ENCODE results near the gene SNRPB. TPM values are rescaled to one million over a fixed set of nuclear protein-coding genes. Genes with fewer than 3 reads are reported as not detected.
A peak's percentile ranks its signal among the peaks of the same experiment; 100 is the strongest.

SNRPB gene
- total RNA-seq = 100 to 1,000 TPM; 205 to 254 (median 242) TPM

DNA sequence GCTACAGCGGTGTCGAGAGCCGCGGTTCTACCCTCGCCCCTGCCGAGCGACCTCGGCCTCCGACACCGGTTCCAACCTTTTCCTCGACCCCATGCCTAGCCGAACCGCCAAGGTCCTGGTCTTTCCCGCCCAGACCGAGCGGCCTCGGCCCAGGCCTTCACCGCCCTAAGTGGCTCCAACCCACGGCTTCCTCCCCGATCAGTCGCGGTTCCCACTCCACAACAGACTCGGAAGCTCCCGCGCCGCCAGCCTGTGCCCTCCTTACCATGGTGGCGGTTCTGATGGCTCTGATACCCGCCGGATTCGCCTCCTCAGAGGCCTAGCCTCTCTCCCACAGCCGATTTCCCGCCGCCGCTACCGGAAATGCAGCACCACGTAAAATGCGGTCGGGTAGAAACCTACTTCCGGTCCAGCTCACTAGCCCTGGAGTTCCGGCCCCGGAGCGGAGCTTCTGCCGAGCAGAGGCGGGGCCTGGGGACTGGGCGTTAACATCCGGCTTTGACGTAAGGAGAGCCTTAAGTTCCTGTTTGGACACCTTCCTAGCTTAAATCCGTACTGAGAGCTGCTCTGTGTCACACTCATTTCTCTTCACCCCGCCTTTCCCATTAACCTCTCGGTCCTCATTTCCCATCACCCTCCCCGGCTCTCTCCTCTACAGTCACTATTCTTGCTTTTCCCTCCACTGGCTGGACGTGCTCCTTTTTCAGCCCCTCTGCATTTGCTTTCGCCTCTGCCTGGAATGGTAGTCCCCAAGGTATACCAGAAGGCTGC is at the start of gene SNRPB:
TSS of gene SNRPB (minus strand) at position 367 of the 771 bp plus-strand sequence. CDS start at position 268, 99 bp downstream.
- TF ChIP-seq, protein P1, sequence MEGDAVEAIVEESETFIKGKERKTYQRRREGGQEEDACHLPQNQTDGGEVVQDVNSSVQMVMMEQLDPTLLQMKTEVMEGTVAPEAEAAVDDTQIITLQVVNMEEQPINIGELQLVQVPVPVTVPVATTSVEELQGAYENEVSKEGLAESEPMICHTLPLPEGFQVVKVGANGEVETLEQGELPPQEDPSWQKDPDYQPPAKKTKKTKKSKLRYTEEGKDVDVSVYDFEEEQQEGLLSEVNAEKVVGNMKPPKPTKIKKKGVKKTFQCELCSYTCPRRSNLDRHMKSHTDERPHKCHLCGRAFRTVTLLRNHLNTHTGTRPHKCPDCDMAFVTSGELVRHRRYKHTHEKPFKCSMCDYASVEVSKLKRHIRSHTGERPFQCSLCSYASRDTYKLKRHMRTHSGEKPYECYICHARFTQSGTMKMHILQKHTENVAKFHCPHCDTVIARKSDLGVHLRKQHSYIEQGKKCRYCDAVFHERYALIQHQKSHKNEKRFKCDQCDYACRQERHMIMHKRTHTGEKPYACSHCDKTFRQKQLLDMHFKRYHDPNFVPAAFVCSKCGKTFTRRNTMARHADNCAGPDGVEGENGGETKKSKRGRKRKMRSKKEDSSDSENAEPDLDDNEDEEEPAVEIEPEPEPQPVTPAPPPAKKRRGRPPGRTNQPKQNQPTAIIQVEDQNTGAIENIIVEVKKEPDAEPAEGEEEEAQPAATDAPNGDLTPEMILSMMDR (IDR thresholded peaks at IDR 0.05) = peak in 1 of 3 donors; percentile 5
- peak in 1 of 2 donors; percentile 42 for TF ChIP-seq POLR2A (IDR thresholded peaks at IDR 0.05)
- intact Hi-C loops (cut with DNase I; ENCODE audit: low total_unique reads) = no loop called here
- peak within 1 kb of the TSS; percentile 80 for H3K4me3 ChIP-seq (ENCODE audit: low read depth, poor library complexity, severe bottlenecking)
- 1% methylated on average over 52 to 53 of the region's 53 CpGs for WGBS, 2 donors
- peak; percentile 97 to 99 for DNase-seq (ENCODE audit: low spot score in 2 of 2)

DNA sequence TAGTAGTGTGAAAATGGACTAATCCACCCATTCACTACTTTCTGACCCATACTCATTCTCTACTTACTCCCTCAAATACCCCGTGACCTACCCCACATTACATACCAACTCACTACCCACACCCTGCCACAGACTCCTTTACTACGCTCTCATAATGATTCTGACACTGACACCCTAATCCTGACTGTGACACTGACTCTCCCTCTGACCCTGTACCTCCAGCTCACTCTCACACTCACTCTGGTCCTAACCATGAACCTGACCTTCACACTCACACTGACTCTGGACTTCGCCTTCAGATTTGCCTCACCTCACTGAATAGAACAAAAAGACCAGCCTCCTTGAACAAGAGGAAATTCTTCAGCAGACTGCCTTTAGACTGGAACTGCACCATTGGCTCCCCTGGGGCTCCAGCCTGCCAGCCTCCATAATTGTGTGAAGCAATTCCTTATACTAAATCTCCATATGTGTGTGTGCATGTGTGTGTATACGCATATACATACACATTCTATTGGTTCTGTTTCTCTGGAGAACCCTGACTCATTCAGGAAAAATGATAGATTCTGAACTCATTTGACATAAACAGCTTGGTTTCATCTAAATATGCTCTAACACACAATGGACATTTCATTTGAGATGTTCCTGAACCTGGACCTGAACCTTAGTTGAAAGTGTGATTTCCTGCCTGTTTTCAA is 48.7 kb upstream of the SNRPB start:
- peak in 1 of 2 donors; percentile 32 for DNase-seq (ENCODE audit: low spot score in 2 of 2)
- WGBS, 2 donors = 93 to 94% methylated on average over 4 of the region's 4 CpGs
- intact Hi-C loops (cut with DNase I; ENCODE audit: low total_unique reads) = no loop called here
- H3K4me3 ChIP-seq (ENCODE audit: low read depth, poor library complexity, severe bottlenecking) = no peak overlapping the region
- TF ChIP-seq POLR2A (IDR thresholded peaks at IDR 0.05) = no peak
- TF ChIP-seq, protein P1 (IDR thresholded peaks at IDR 0.05) = peak in 1 of 3 donors; percentile 53

DNA sequence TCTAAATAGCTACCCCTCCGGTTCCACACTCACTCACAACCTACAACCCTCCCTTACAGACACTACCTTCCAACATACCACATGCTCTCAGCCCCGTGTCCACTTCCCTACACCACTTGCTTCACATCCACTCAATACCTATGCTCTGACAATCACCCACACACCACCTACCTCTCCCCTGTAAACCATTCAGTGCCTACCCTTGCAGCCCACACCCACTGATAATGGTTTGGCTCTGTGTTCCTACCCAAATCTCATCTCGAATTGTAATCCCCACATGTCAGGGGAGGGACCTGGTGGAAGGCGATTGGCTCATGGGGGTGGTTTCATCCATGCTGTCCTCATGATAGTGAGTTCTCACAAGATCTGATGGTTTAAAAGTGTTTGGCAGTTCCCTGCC is 48.0 kb upstream of the SNRPB start:
- intact Hi-C loops (cut with DNase I; ENCODE audit: low total_unique reads) = no loop called here

DNA sequence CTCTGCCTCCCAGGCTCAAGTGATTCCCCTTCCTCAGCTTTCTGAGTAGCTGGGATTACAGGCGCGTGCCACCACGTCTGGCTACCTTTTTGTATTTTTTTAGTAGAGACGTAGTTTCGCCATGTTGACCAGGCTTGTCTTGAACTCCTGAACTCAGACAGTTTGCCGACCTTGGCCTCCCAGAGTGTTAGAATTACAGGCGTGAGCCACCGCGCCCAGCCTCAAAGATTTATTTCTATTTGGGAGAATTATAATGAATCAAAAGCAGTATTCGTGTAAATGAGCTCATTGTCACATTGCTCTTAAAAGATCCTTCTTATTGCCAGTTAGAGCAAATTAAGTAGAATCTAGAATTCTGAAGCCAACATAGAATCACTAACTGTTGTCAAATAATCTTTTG is 47.5 kb upstream of the SNRPB start:
- TF ChIP-seq, protein P1 (IDR thresholded peaks at IDR 0.05) = no peak
- no peak overlapping the region for H3K4me3 ChIP-seq (ENCODE audit: low read depth, poor library complexity, severe bottlenecking)
- no peak for DNase-seq (ENCODE audit: low spot score in 2 of 2)
- whole genome bisulfite sequencing, 2 donors = 85 to 89% methylated on average over 10 of the region's 10 CpGs
- intact Hi-C loops (cut with DNase I; ENCODE audit: low total_unique reads) = no loop called here

More for the DNA sequence above, 48.0 kb upstream of the SNRPB start:
- H3K4me3 ChIP-seq (ENCODE audit: low read depth, poor library complexity, severe bottlenecking) = no peak overlapping the region
- peak in 1 of 2 donors; percentile 23 for DNase-seq (ENCODE audit: low spot score in 2 of 2)
- TF ChIP-seq POLR2A (IDR thresholded peaks at IDR 0.05) = no peak
- TF ChIP-seq, protein P1 (IDR thresholded peaks at IDR 0.05) = no peak
- 76 to 79% methylated on average over 4 of the region's 4 CpGs for WGBS, 2 donors

DNA sequence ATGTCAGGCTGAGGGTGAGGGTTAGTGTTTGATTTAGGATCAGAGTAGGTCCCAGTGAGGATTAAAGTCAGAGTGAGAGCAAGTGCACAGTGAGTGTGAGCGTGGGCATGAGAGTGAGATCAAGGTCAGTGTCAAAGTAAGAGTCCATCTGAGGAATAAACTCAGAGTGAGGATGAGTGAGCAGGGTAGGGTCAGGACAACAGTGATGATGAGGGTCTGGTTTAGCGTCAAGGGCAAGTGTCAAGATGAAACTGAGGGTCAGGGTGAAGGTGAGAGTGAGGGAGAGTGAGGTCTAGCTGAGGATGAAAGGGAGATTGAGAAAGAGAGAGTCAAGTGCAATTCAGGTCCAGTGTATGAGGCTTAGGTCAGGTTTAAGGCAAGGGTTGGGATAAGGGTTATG is 45.8 kb upstream of the SNRPB start:
- TF ChIP-seq, protein P1 (IDR thresholded peaks at IDR 0.05) = peak in 1 of 3 donors; percentile 49
- no peak for TF ChIP-seq POLR2A (IDR thresholded peaks at IDR 0.05)
- 74 to 80% methylated on average over 2 of the region's 2 CpGs for WGBS, 2 donors
- intact Hi-C loops (cut with DNase I; ENCODE audit: low total_unique reads) = no loop called here
- no peak overlapping the region for H3K4me3 ChIP-seq (ENCODE audit: low read depth, poor library complexity, severe bottlenecking)
- no peak for DNase-seq (ENCODE audit: low spot score in 2 of 2)
